Measurements from ENCODE around the gene BNIP5.

Gene BNIP5

DNA sequence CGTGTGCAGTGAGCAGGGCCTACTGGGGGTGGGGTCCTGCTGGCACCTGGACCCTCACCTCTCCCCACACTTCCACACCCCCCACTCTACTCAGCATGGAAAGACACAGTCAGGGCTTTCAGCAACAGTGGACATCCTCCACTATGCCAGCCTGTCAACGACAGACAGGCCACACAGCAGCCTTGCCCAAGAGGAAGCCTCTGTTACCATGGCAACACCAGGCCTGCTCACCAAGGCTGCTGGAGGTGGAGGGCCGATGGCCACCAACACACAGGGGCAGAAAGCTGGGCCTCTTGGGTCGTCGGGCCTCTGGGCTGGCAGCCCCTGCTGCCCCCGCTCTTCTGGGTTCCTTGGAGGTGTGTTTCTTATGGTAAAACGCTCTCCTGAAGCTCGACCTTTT lies 13.6 kb downstream of the BNIP5 start:
- DNase-seq (ENCODE audit: low read depth), result no peak

DNA sequence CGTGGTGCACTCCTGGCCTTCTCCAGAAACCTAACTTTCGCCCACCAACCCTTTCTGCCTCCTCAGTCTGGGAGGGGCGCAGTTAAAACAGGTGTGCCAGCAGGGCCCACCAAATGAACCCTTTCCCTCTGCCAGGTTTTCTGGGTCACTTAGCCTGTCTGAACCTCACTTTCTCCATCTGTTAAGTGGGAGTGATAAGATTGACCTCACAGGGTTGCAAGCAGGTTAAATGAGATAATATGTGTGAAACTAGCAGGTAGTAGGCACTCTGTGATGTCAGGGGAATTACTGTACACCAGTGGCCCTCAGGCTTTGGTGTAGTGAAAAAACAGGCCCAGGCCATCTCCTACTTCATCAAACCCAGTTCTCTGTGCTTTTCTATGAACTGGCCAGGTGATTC lies 14.1 kb downstream of the BNIP5 start:
- no peak for DNase-seq (ENCODE audit: low read depth)

DNA sequence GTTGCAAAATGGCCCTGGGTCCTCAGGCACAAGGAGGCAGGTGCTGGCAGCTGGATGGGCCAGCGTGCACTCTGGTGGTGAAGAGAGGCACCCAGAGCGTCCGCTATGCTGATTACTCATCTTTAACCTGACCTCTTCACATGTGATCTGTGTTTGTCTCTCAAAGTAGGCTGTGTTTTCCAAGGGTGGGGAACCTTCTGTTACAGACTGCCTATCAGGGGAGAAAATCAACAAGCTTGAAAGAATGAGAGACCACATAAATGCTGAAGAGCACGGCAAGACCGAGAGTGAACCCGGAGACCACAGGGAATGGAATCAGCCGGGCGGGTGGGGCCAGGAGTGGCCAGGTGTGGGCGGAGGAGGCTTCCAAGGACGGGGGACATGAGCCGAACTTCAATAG lies 16.2 kb downstream of the BNIP5 start:
- no peak for DNase-seq (ENCODE audit: low read depth)

DNA sequence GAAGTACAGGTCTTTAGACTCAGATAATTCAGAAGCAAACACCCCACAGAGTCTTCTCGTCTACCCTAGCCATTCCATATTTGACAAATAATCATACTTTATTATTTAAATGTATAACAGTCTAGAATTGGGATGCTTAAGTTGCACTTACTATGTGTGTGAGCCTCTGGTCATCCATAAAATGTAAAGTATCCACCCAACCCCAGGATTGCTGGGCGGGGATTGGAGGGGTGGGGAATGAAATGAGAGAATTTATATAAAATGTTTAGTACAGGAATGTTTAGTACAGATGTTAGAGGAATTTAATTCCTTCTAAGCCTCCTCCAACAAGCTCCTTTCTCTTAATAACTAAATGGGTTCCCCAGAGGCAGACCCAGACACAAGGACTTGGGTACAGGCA lies 16.9 kb downstream of the BNIP5 start:
- no peak for DNase-seq (ENCODE audit: low read depth)

DNA sequence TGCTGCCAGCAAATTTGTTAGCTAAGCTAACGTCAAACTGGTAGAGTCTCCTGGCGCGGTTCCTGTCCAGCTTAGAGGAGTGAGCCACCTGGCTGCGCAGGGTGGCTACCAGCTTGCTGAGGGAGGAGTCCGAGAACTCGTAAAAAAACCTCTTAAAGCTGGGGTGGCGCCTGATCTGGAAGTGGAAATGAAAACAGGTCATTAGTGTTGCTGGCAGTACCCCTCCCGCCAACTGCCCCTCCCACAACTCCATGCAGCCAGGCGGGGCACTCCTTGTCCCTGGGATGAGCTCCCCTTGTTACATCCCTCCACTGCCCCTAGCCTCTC lies 17.3 kb downstream of the BNIP5 start:
- no peak for DNase-seq (ENCODE audit: low read depth)

DNA sequence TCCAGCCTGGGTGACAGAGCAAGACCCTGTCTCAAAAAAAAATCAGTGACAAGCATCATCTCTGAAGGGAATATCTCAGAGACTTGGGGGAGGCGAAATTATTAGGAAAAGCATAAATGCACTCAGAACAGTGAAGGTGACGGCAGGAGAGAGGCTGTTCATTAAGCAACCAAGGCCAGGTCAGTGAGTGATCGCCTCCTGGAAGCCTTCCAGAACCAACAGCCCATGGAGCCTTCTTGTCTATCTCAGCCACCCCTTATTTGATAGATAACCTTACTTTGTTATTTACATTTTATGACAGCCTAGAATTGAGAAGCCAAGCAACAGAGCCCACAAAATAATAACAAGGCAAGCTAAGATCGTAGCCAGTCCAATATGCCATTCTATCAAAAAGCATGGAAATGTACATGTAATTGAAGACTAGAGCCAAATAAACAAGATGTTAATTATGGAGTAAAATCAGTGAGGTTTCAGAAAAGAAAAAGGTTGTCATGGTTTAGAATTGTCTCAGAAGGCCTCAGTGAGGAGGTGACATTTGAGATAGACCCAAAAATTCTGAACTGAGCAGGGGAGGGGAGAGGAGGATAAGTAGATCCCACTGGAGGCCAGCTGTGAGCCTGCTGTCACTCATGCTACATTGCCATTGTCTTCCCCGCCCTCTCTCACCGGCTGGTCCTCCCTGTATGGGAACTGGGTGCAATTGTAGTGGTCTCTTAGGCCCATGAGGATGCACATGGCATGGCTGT lies 17.8 kb downstream of the BNIP5 start:
- DNase-seq (ENCODE audit: low read depth), result no peak

DNA sequence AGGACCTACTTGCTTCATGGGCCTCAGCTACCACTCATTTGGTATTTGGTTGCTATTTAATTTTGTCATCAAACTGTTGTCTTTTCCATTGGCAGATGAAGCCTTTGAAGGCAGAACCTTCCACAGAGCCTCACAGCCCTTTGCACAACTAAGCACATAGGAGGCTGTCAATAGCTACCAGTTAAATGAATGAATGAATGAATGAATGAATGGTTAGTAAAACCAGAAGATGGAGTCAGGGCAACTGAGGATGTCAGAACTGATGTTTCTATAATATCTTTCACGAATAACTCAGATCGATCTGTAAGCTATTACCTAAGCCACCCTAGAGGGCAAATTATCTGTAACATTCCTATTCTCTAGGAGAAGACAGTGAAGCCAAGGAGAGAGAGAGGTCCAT lies 19.1 kb downstream of the BNIP5 start:
- DNase-seq (ENCODE audit: low read depth), result no peak

DNA sequence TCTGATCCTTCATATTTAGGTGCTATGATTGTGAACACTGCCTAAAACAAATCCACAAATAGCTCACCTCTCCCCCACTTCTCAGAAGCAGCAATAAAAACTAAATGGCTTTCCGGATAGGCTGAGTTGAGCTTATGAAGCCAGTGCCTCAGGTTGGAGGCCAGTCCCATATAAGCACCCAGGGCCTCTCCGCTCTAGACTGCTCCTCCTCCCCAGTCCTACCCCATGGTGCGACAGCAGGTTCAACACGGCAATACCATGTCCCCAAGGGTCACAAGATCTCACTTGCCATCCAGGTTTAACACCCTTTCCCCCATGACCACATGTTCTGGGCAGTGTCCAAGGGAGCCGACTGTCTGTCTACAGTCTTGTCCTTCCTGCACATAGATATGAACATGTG lies 20.8 kb downstream of the BNIP5 start:
- DNase-seq (ENCODE audit: low read depth), result no peak

DNA sequence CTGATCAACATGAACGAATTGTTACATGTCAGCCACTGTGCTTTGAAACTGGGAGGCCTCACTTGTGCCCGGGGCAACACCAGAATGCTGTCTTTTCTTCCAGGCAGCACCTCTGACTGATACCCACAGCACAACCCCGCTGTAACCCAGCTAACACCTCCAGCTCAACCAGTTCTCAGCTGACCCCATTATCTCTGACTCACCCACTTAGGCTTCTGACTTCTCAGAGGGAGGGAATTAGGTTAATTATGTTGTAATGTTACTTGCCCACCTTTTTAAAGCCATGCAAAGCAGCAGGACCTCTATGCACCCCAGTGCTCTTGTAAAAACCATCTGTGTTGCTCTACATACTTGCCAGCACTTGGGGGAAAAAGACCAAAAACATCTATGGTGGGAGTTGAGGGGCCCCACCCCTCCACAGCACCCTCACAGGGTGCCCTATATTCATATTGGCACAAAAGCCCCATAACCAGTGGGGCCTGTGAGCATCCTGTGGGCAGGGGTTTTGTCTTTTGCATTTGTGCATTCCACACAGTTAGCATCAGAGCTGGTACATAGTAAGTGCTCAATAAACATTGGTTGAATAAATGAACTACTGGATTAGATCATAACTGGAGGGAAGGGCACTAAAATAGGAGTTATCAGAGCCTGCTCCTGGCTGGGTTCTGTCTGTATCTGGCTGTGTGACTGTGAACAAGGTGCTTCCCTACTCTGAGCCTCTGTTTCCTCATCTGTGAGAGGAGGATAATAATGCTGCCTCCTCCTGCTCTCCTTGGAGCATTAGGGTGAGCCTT lies 22.3 kb downstream of the BNIP5 start:
- no peak for DNase-seq (ENCODE audit: low read depth)

DNA sequence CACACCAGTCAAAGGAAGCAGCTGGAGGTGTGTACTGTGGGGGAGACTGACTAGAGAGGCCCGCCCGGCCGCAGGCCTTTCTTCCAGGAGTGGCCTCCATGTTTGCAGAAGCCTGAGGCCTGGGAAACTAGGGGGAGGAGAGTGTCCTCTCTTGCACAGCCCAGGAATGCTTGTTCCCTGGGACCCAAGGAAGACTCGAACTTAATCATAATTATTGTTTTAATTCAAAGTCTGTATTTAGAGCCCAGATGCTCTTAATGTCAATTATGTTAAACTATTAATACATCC lies 23.1 kb downstream of the BNIP5 start:
- no peak for DNase-seq (ENCODE audit: low read depth)

DNA sequence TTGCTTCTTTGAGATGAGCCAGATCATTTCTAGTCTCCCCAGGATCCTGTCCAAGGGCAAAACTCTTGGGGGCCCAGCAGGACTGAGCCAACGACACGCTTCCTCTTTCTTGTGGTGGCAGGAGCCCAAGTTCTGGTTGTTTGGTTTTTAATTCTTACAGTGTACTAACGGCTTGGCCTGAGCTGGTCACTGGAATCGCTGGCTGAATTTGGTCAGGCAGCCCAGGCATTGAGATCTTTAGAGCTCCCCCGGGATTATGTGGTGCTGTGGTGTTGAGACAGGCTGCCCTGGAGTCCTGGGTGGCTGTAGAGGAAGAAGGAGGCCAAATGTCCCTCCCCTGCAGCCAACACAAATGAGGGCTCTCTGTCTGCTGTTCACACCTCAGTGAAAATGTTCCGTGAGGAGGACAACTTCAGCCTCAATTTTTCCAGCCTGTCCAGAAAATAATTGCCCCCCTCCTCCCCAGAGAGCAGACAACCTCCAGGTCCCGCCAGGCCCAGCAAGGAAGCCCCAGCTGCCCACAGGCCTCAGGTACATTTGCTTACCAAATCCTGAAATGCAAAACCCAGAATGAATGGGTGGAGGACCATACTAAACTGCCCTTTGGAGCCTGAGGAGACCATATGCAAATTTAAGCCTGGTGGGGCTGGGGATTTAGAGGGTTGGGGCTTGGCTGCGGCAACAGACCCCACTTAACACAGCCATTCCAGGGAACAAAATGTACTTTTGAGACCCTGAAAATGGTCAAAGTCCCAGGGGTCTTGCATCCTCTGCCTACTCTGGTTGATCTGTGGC lies 23.6 kb downstream of the BNIP5 start:
- DNase-seq (ENCODE audit: low read depth), result no peak

DNA sequence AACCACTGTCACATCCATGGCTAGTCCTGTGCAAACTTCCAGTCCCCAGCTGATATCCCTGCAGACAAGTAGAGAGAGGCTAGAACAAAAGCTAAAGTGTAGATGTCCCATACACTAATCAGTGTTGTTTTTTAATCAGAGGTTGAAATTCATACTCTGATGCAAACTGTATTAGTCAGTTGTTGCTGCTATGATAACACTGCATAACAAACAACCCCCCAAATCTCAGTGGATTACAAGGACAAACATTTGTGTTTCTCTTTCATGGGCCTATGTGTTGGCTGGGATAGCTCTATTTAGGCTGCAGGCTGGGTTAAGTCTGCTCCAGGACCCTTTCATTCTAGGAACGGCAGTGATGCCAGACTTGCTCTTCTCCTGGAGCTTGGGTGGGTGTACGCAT lies 26.8 kb downstream of the BNIP5 start:
- no peak for DNase-seq (ENCODE audit: low read depth)

DNA sequence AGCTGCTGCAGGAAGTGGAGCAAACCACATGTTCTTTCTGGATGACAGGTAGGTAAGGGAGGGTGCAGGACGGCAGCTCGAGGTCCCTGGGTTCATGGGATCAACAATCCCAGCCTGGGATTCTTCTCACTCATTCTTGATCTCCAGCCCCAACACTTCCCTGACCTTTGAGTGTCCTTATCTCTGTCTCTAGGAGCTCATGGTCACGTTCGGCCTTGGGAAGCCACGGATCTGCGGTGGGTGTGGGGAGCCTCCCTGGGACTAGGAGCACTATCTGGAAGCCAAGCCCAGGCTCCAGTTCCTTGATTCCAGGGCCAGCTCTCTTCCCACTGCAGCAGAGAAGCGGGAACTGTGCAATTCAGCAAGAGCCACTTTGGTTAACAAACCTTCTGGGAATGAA lies 27.5 kb downstream of the BNIP5 start:
- no peak for DNase-seq (ENCODE audit: low read depth)

DNA sequence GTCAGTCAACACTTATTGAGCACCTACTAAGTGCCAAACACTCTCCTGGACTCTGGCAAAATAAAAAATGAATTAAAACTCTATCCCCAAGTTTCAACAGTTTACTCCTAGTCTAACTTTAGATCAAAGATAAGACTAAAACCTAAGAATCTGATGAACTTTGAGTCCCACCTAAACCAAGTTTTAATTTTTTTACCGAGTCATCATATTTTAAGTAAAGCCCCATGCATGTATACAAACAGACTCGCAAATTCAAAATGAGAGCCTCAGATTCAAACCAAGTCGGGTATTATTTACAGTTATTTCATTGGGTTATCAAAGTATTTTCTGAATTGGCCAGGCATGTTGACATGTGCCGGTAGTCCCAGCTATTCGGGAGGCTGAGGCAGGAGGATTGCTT lies 28.2 kb downstream of the BNIP5 start:
- no peak for DNase-seq (ENCODE audit: low read depth)

DNA sequence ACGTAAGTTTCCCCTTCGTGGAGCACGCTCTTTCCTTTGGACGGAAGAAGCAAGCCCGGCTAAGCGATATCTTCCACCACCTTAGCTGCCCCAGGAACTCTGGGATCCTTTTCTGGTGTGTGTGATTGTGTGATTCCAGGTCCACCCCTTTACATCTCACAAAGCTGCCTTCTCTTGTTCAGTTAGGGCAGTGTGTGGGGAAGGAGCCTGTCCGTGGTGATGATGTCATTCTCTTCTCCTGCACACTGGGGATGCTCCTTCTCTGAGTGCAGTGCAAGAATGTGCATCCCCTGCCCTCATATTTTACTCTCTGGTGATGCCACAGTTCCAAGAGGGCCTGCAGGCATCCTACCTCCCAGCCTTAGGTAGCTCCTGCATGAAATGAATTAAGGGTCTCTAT lies 30.3 kb downstream of the BNIP5 start:
- no peak for DNase-seq (ENCODE audit: low read depth)

DNA sequence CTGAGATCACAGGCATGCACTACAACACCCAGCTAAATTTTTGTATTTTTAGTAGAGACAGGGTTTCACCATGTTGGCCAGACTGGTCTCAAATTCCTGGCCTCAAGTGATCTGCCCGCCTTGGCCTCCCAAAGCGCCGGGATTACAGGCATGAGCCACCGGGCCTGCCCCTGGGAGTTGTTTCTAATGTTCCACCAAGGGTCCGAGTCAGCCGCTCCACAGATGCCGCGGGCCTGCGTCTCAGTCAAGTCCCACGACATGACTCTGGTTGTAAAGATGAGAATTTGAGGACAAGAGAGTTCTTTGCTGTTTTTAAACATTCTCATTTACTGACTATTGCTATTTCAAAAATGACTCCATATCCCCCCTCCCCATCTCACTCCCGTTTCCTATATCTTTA lies 30.8 kb downstream of the BNIP5 start:
- DNase-seq (ENCODE audit: low read depth), result no peak

DNA sequence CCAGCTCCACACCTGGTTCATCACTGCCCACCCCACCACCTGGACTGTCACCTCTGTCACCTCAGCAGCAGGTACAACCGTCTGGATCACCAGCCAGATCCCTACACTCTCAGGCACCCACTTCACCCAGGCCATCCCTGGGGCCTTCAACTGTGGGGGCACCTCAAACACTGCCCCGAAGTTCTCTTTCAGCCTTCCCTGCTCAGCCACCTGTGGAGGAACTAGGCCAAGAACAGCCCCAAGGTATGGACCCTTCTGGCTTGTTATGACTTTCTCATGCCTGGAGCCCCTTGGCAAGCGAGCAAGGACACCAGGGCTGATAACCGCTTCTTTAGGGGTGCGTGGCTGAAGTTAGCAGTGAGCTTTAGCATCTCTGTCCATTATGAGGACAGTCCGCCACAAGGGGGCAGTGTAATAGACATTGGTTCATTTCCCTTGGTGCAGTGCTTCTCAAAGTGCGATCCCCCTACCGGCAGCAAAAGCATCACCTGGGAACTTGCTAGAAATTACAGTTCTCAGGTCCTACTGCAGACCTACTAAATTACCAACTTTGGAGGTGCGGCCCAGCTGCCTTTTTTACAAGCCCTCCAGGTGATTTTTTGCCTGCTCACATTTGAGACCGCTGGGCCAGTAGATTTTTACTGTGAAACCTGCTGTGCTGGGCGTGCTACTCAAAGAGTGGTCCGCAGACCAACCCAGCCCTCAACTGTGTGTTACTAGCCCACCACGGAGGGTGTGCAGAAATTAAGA lies 34.3 kb downstream of the BNIP5 start:
- peak; percentile 82 for DNase-seq (ENCODE audit: low read depth)

DNA sequence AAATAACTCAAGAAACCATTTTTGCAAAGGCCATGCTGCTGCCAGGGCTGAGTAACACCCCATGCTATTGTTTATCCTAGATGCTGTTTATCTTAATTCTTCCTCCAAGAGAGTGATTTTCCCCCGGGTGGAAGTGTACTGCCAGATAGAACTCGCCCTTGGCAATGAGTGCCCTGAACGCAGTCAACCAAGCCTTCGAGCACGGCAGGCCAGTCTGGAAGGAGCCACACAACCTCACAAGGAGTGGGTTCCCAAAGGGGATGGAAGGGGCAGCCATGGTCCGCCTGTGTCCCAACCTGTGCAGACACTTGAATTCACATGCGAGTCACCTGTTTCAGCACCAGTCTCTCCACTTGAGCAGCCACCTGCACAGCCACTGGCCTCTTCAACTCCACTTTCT lies 34.9 kb downstream of the BNIP5 start:
- no peak for DNase-seq (ENCODE audit: low read depth)

DNA sequence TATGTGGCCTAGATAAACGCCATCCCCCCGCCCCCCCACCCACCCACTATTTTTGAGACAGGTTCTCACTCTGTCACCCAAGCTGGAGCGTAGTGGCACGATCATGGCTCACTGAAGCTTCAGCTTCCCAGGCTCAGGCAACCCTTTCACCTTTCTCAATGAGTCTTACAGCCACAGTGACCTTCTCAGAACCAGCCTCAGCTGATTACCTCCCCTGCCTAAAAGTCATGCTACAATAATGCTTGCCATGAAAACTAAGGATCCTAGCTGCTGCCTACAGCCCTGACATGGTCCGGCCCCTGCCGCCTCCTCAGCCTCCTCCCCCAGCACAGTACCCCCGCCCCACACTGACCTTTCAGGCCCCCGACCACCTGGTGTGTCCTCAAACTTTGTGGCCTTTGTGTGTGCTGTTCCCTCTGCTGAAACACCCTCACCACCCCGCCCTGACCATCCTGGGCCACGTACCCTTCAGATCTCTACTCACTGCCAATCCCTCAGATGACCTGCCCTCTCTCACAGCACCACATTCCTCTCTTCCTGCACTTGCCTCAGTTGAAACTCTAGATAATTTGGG lies 35.5 kb downstream of the BNIP5 start:
- no peak for DNase-seq (ENCODE audit: low read depth)

DNA sequence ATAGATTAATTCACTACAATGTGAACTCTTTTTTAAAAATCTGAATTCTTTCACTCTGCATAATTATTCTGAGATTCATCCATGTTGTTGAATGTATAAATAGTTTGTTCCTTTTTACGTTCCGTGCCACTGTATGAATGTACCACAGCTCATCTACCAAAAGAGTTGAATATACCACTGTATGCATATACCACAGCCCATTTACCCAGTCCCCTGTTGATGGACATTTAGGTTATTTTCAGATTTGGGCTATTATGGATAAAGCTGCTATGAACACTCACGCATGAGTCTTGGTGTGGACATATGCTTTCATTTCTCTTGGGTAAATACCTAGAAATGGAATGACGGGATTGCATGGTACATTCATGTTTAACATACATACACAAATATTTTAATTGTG lies 38.7 kb downstream of the BNIP5 start:
- DNase-seq (ENCODE audit: low read depth), result no peak

DNA sequence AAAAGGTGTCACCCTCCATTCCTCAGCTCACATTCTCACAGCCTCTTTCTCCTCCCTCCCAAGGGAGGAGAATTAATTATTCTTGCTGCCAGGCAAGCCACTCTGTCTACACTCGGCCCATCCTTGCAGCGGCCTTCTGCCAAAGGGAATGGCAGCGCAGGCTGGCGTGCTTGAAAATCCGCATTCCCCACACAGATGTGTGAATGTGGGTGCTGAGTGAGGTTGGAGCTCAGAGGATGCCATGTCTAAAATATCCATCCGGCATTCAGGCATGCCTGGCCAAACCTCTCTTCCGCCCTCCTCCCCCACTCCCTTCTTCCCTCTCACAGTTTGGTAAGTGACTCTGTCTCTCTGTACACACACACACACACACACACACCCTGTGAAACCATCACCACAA lies 39.2 kb downstream of the BNIP5 start:
- DNase-seq (ENCODE audit: low read depth), result no peak

DNA sequence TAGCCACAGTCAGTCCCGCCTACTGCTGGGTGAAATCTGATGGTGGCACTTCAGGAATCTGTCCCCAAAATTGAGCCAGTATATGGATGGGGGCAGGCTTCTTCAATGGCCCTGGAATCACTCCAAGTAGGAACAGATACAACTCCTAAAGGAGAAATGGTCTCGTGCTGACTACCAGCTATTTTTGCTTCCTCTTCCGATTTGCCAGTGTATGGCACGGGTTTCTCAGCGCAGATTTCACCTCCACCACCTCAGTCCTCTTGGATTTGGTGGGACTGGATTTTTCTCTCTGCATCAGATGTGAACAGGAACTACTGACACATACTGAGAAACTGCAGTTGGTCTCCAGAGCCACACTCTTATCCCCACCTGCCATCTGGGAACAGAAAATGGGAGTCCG lies 39.6 kb downstream of the BNIP5 start:
- no peak for DNase-seq (ENCODE audit: low read depth)

Measured in activated T-cell treated with anti-CD3 and anti-CD28 coated beads for 48 hours (primary cell).